ENCODE results near the gene SEMA5B.

GRCh38 chr3:122903171-122903570 lies 124.4 kb downstream of the SEMA5B start:
- TF ChIP-seq ZNF398 (tag by site-specific recombination; IDR thresholded peaks at IDR 0.05), result no peak
- no peak for TF ChIP-seq ZNF664 (tag by site-specific recombination; IDR thresholded peaks at IDR 0.05)
- TF ChIP-seq ZNF280D (tag by site-specific recombination; IDR thresholded peaks at IDR 0.05), result no peak
- no peak for TF ChIP-seq CTCF (tag by site-specific recombination; IDR thresholded peaks at IDR 0.05)
- TF ChIP-seq ELK4 (IDR thresholded peaks at IDR 0.05; ENCODE audit: borderline replicate concordance, low read depth, low read length), result no peak
- no peak for TF ChIP-seq ZNF362 (tag by site-specific recombination; IDR thresholded peaks at IDR 0.05)
- no peak for TF ChIP-seq ZIC2 (tag by site-specific recombination; IDR thresholded peaks at IDR 0.05)
- no peak for TF ChIP-seq ZBTB1 (tag by site-specific recombination; IDR thresholded peaks at IDR 0.05)
- TF ChIP-seq ZNF37A (tag by site-specific recombination; IDR thresholded peaks at IDR 0.05), result no peak

Measured in HEK293 (cell line).